GM10248 (cell line): ENCODE data around the gene VSNL1.

Source experiments
- CTCF ChIA-PET: fragments of 300-600 bp; sonication (Branson Sonifier 250); formaldehyde crosslinking; extraction: SDS; loops from one replicate; lab custom pipeline; 2021; ENCODE audit warnings: antibody characterized with exemption; lab: Yijun Ruan, JAX
- POLR2A ChIA-PET: fragments of 350-650 bp; sonication (Branson Sonifier 250); formaldehyde crosslinking; extraction: SDS; loops from one replicate; lab custom pipeline; 2020; ENCODE audit warnings: antibody characterized with exemption; lab: Yijun Ruan, JAX
- DNase-seq: peaks from one replicate; pipeline ENCODE4 v3.0.0; 2012; ENCODE audit errors: extremely low spot score
- CTCF ChIP-seq: IDR thresholded peaks from 2 replicates; pipeline ENCODE4 v1.5.1; 2012; ENCODE audit warnings: mild to moderate bottlenecking, low read depth; ENCODE audit errors: extremely low read depth, missing control alignments, control extremely low read depth

VSNL1 gene

DNA sequence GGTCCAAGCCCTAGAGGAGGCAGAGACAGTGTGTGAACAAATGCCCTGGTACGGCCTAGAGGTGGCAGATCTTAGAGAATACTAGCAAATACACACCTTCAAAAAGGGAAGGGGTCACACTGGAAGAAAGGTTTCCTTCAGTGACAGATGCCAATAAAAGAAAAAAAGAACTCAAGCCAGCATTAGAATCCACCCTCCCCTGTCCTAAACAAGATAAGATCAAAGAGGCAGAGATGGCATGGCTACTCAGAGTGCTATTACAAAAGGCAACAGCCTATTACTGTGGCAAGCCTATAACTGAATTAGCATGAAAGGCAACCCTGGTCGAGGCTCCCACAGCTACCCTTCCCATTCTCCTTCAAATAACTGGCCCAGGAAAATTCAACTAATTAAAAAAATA, 143.5 kb downstream of the VSNL1 start:
- no peak for TF ChIP-seq CTCF
- no peak for DNase-seq
- CTCF ChIA-PET: no interaction called here
- POLR2A ChIA-PET: no interaction called here

GRCh38 chr2:17688600-17688999, 148.1 kb downstream of the VSNL1 start:
- ChIA-PET CTCF (interaction anchor here (1.9 kb wide), 1 partner anchor 17 kb away, joined by 4 read pairs; no protein-coding TSS in a partner anchor), POLR2A (no interaction called here)
- no peak for DNase-seq
- TF ChIP-seq CTCF: no peak

- TF ChIP-seq CTCF: no peak
- no peak for DNase-seq
- ChIA-PET POLR2A (no interaction called here), CTCF (no interaction called here)
Observed at GRCh38 chr2:17689010-17689409, 148.5 kb downstream of the VSNL1 start.

DNA sequence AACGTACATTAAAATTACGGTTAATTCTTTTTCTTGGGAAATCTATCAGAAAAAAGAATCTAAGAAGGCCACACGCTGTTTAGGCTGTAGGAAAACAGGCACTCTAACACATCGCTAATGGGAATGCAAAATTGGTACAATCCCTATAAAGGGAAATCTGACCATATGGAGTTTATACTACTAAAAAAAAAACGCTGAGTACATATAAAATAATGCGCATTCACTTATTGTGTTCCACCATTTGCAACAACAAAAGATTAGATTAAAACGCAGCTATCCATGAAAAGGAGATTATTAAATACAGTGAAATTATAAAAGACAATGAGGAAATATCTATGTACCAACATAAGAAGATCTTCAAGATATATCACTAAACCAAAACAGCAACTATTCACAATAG, 150.3 kb downstream of the VSNL1 start:
- ChIA-PET POLR2A (no interaction called here), CTCF (interaction anchor here (1.6 kb wide), 1 partner anchor 43 kb away, joined by 3 read pairs; no protein-coding TSS in a partner anchor)
- TF ChIP-seq CTCF: no peak
- DNase-seq: no peak
